K562 (cell line): Measurements from ENCODE around the gene SEMA3G. TPM values are rescaled to one million over a fixed set of nuclear protein-coding genes. Genes with fewer than 3 reads are reported as not detected.

Experiments
- ATF7 ChIP-seq: fragments of 450-650 bp; IDR thresholded peaks from 2 replicates; pipeline ENCODE4 v1.7.1; 2014; ENCODE audit warnings: mild to moderate bottlenecking, moderate library complexity
- MCM7 ChIP-seq, 2 experiments: fragments of 450-650 bp; IDR thresholded peaks; 2 replicates each; pipeline ENCODE4 v1.6.1; 2016 to 2018
- RAD21 ChIP-seq, 2 experiments: fragments of 250-450 bp in 1 of 2; fragments of 450-650 bp in 1 of 2; sonication (Bioruptor Pico) in 1 of 2; formaldehyde crosslinking in 1 of 2; IDR thresholded peaks in 1 of 2; conservative IDR thresholded peaks in 1 of 2; 2 replicates each; pipeline versions ENCODE4 v1.4.0 to v1.8.0; 2020 to 2022; ENCODE audit warnings: mild to moderate bottlenecking in 2 of 2, moderate library complexity in 1 of 2
- RBM22 ChIP-seq: fragments of 200-400 bp; formaldehyde crosslinking; IDR thresholded peaks from 2 replicates; pipeline ENCODE4 v1.6.1; 2018; ENCODE audit warnings: low read length, low read depth; ENCODE audit not compliant: poor library complexity, severe bottlenecking
- TARDBP ChIP-seq: fragments of 450-650 bp; IDR thresholded peaks from 2 replicates; pipeline ENCODE4 v1.6.1; 2016
- TRIM24 ChIP-seq, 2 experiments: fragments of 450-650 bp; IDR thresholded peaks; 2 replicates each; pipeline ENCODE4 v1.6.1; 2016
- polyA plus RNA-seq, 8 experiments: library from polyadenylated mRNA; depleted of rRNA in 4 of 8; stranded (reverse) in 5 of 8; unstranded in 3 of 8; fragments of >200 nt; fragmentation: Nextera tagmentation in 2 of 8; fragmentation: Illumina TruSeq in 1 of 8; extraction: Ambion mirVana in 2 of 8; extraction: Trizol in 1 of 8; gene quantifications; 2 replicates each; pipeline versions ENCODE4 v1.2.1 to v1.2.3, GENCODE V29; 2011 to 2014; ENCODE audit warnings: inconsistent platforms in 1 of 8, missing spikeins in 1 of 8
- total RNA-seq, 7 experiments: library from RNA; depleted of rRNA in 6 of 7; stranded (reverse); fragments of >200 nt in 6 of 7; fragmentation: Illumina TruSeq in 2 of 7; extraction: Trizol in 2 of 7; gene quantifications; 2 replicates each; pipeline versions ENCODE4 v1.2.1 to v1.2.3, GENCODE V29; 2011 to 2021; ENCODE audit warnings: low replicate concordance in 1 of 7
- TF ChIP-seq, protein P1 (sequence below): fragments of 150-350 bp; IDR thresholded peaks from 2 replicates; pipeline ENCODE4 v1.6.1; 2014; ENCODE audit warnings: low read depth, mild to moderate bottlenecking, low read length, borderline replicate concordance
- TF ChIP-seq, protein P2 (sequence below): sonication (generic); formaldehyde crosslinking; IDR thresholded peaks from 2 replicates; pipeline ENCODE4 v1.8.0; 2022; ENCODE audit warnings: missing genetic modification reagents, mild to moderate bottlenecking, borderline replicate concordance
- TF ChIP-seq, protein P3 (sequence below): fragments of 450-650 bp; formaldehyde crosslinking; IDR thresholded peaks from 2 replicates; pipeline ENCODE4 v1.4.0; 2022; ENCODE audit warnings: mild to moderate bottlenecking, moderate library complexity
- TF ChIP-seq, protein P4 (sequence below), 3 experiments: IDR thresholded peaks in 2 of 3; conservative IDR thresholded peaks in 1 of 3; 2 replicates each; pipeline ENCODE4 v1.5.1; 2011 to 2012; ENCODE audit warnings: low read length in 3 of 3, mild to moderate bottlenecking in 3 of 3, control low read depth in 2 of 3, improper control_type of control experiment in 1 of 3, inconsistent platforms in 1 of 3, low read depth in 1 of 3, mixed read lengths in 1 of 3, moderate library complexity in 1 of 3; ENCODE audit not compliant: insufficient read depth in 2 of 3
- TF ChIP-seq, protein P5 (sequence below): sonication (generic); formaldehyde crosslinking; IDR thresholded peaks from 2 replicates; pipeline ENCODE4 v1.5.0; 2020; ENCODE audit warnings: missing genetic modification reagents
- TF ChIP-seq, protein P6 (sequence below), 2 experiments: fragments of 450-650 bp; IDR thresholded peaks; 2 replicates each; pipeline ENCODE4 v1.6.1; 2016
- TF ChIP-seq, protein P7 (sequence below): fragments of 250-450 bp; sonication (Bioruptor Pico); IDR thresholded peaks from 2 replicates; pipeline ENCODE4 v1.8.0; 2022; ENCODE audit warnings: moderate library complexity, mild to moderate bottlenecking, inconsistent platforms

The SEMA3G gene
- total and polyA plus RNA-seq, 9 of the 15 experiments (the other 6 are each of a cell fraction or from before 2014, with no cell fraction given): 0.04 to 0.07 (median 0.05) TPM; not detected in 6

DNA sequence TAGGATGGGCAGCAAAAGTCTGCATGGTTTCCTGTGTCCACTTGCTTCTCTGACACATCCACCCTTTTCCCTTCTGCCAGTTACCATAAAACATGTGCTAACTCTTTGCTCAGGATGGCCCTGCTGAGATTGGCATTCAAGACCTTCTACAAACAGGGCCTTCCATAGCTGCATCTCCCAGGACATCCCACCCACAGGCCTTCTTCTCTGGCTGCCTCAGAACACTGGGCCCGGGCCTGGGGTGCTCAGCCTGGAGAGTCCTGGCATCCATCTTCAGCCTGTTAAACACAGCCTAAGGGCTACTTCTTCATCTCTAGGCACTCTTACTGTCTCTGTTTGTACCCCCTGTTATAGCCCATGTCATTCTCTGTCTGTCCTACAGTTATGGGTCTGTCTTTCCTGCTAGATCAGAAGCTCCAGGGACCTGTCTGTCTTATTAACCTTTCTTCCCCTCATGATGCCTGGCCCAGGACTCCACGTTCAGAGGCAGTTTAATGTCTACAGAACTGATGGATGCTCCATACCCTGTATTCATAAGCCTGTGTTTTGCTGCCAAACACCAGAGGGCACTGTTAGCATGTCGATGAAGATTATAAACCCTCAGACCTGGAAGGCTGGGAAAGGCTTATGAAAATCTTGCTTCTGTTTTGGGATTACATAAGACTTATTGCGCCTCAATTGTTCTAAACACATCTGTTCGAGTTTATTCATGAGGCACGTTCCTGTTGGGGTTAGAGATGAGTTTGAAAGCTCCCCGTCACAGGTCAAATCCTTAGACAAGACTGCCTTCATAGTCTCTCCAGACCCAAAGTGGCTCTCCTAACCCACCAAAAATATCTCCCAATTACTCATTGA, 16.5 kb downstream of the SEMA3G start (continued):
- TF ChIP-seq, protein P1, sequence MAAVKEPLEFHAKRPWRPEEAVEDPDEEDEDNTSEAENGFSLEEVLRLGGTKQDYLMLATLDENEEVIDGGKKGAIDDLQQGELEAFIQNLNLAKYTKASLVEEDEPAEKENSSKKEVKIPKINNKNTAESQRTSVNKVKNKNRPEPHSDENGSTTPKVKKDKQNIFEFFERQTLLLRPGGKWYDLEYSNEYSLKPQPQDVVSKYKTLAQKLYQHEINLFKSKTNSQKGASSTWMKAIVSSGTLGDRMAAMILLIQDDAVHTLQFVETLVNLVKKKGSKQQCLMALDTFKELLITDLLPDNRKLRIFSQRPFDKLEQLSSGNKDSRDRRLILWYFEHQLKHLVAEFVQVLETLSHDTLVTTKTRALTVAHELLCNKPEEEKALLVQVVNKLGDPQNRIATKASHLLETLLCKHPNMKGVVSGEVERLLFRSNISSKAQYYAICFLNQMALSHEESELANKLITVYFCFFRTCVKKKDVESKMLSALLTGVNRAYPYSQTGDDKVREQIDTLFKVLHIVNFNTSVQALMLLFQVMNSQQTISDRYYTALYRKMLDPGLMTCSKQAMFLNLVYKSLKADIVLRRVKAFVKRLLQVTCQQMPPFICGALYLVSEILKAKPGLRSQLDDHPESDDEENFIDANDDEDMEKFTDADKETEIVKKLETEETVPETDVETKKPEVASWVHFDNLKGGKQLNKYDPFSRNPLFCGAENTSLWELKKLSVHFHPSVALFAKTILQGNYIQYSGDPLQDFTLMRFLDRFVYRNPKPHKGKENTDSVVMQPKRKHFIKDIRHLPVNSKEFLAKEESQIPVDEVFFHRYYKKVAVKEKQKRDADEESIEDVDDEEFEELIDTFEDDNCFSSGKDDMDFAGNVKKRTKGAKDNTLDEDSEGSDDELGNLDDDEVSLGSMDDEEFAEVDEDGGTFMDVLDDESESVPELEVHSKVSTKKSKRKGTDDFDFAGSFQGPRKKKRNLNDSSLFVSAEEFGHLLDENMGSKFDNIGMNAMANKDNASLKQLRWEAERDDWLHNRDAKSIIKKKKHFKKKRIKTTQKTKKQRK: no peak
- TF ChIP-seq ATF7: no peak
- TF ChIP-seq, protein P2, sequence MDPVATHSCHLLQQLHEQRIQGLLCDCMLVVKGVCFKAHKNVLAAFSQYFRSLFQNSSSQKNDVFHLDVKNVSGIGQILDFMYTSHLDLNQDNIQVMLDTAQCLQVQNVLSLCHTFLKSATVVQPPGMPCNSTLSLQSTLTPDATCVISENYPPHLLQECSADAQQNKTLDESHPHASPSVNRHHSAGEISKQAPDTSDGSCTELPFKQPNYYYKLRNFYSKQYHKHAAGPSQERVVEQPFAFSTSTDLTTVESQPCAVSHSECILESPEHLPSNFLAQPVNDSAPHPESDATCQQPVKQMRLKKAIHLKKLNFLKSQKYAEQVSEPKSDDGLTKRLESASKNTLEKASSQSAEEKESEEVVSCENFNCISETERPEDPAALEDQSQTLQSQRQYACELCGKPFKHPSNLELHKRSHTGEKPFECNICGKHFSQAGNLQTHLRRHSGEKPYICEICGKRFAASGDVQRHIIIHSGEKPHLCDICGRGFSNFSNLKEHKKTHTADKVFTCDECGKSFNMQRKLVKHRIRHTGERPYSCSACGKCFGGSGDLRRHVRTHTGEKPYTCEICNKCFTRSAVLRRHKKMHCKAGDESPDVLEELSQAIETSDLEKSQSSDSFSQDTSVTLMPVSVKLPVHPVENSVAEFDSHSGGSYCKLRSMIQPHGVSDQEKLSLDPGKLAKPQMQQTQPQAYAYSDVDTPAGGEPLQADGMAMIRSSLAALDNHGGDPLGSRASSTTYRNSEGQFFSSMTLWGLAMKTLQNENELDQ (CRISPR knock-in tag): no peak
- TF ChIP-seq, protein P3, sequence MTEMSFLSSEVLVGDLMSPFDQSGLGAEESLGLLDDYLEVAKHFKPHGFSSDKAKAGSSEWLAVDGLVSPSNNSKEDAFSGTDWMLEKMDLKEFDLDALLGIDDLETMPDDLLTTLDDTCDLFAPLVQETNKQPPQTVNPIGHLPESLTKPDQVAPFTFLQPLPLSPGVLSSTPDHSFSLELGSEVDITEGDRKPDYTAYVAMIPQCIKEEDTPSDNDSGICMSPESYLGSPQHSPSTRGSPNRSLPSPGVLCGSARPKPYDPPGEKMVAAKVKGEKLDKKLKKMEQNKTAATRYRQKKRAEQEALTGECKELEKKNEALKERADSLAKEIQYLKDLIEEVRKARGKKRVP: no peak
- TF ChIP-seq TRIM24 (IDR thresholded peaks at IDR 0.05): no peak
- TF ChIP-seq, protein P4, sequence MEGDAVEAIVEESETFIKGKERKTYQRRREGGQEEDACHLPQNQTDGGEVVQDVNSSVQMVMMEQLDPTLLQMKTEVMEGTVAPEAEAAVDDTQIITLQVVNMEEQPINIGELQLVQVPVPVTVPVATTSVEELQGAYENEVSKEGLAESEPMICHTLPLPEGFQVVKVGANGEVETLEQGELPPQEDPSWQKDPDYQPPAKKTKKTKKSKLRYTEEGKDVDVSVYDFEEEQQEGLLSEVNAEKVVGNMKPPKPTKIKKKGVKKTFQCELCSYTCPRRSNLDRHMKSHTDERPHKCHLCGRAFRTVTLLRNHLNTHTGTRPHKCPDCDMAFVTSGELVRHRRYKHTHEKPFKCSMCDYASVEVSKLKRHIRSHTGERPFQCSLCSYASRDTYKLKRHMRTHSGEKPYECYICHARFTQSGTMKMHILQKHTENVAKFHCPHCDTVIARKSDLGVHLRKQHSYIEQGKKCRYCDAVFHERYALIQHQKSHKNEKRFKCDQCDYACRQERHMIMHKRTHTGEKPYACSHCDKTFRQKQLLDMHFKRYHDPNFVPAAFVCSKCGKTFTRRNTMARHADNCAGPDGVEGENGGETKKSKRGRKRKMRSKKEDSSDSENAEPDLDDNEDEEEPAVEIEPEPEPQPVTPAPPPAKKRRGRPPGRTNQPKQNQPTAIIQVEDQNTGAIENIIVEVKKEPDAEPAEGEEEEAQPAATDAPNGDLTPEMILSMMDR (IDR thresholded peaks at IDR 0.05 in 2 of 3, conservative IDR thresholded peaks at IDR 0.05 in 1 of 3; ENCODE audit: insufficient read depth in 2 of 3, low read depth in 1 of 3, low read length in 3 of 3): peak; percentile 67 to 77 (median 69)
- TF ChIP-seq RBM22: no peak
- TF ChIP-seq, protein P5, sequence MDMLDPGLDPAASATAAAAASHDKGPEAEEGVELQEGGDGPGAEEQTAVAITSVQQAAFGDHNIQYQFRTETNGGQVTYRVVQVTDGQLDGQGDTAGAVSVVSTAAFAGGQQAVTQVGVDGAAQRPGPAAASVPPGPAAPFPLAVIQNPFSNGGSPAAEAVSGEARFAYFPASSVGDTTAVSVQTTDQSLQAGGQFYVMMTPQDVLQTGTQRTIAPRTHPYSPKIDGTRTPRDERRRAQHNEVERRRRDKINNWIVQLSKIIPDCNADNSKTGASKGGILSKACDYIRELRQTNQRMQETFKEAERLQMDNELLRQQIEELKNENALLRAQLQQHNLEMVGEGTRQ: no peak
- TF ChIP-seq, protein P6, sequence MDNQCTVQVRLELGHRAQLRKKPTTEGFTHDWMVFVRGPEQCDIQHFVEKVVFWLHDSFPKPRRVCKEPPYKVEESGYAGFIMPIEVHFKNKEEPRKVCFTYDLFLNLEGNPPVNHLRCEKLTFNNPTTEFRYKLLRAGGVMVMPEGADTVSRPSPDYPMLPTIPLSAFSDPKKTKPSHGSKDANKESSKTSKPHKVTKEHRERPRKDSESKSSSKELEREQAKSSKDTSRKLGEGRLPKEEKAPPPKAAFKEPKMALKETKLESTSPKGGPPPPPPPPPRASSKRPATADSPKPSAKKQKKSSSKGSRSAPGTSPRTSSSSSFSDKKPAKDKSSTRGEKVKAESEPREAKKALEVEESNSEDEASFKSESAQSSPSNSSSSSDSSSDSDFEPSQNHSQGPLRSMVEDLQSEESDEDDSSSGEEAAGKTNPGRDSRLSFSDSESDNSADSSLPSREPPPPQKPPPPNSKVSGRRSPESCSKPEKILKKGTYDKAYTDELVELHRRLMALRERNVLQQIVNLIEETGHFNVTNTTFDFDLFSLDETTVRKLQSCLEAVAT (IDR thresholded peaks at IDR 0.05): no peak
- peak; percentile 55 to 76 for TF ChIP-seq RAD21 (CRISPR knock-in tag; conservative IDR thresholded peaks at IDR 0.05 in 1 of 2, IDR thresholded peaks at IDR 0.05 in 1 of 2)
- no peak for TF ChIP-seq MCM7 (IDR thresholded peaks at IDR 0.05)
- TF ChIP-seq, protein P7, sequence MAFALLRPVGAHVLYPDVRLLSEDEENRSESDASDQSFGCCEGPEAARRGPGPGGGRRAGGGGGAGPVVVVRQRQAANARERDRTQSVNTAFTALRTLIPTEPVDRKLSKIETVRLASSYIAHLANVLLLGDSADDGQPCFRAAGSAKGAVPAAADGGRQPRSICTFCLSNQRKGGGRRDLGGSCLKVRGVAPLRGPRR (CRISPR knock-in tag): no peak
- TF ChIP-seq TARDBP: no peak
